ENCODE data around the gene MED14.

MED14 gene

DNA sequence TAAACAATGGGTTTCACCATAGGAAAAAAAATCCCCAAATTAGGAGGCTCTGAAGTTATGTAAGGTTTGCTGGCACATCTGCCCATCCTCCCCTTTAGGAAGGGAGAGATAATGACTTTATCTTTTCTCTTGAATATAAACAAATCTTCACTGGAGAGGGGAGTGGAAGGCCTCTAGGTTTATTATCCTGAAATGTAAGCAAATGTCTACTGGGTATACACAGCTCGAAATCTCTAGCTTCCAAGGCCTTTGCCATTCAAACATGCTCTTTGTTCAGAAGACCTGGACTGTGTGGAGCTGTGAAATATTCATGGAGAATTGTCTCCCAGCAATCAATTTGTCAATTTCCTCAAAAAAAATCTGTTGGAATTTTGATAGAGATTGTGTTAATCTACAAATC lies 21.7 kb upstream of the MED14 start:
- WGBS (ENCODE audit: extremely low coverage, insufficient coverage, low lambda C conversion rate) = no CpG with 5 or more reads among the region's 1 CpG

DNA sequence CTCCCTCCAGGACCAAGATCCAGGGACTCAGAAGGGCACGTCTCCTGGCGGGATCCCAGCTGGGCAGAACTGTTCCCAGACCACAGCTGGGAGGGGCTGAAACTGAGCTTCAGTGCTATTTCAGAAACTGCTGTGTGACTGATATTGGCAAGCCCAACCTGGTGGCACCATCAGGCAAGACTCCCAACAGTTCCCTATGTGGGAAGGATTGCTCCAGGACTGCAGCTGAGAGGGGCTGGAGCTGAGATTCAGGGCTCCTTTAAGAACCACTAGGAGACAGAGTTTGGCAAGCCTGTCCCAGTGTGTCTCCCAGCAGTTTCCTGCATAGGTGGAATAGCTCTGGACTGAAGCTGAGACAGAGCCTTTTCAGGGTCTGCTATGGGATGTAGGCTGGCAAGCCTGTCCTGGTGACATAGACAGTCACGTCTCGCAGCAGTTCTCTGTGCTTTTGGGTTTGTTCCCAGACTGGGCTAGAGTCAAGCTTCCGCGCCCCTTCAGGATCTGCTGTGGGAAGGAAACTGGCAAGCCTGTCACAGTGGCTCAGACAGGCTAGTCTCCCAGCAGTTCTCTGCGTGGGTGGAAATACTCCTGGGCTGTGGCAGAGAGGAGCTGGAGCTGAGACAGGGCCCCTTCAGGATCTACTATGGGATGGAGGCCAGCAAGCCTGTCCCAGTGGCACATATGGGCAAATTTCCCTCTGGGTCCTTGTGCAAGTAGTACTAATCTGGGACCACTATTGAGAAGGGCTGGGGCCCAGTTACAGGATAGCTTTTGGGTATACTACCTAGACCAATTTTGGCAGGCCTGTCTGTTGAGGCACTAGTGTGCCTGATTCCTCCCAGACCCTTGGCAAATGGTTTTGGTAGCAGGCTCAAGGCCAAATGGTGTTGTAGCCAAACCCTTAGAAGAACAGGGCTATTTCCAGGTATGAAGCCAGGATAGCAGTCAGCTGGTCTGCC lies 20.2 kb upstream of the MED14 start:
- Histone ChIP-seq H3K79me2 (ENCODE audit: control insufficient read depth, insufficient read depth, low read length) (no peaks in the 10 kb centered on the region), H3K4ac (ENCODE audit: low read depth, low read length) (no peak overlapping the region), H3K9ac (ENCODE audit: low read length) (no peak overlapping the region), H2BK120ac (ENCODE audit: low read depth, low read length) (no peak overlapping the region), H3K4me2 (ENCODE audit: low read length) (no peak overlapping the region), H3K27me3 (ENCODE audit: insufficient read depth, low read length, poor library complexity) (no peaks in the 10 kb centered on the region), H2AK5ac (ENCODE audit: low read length) (no peak overlapping the region), H3K36me3 (ENCODE audit: control insufficient read depth, insufficient read depth, low read length) (no peaks in the 10 kb centered on the region), H4K8ac (ENCODE audit: low read depth, low read length) (no peak overlapping the region), H3K4me3 (ENCODE audit: low read length) (no peak overlapping the region), H3K18ac (ENCODE audit: low read length) (no peak overlapping the region), H2BK15ac (replicated peaks; ENCODE audit: low read depth) (no peak overlapping the region), H4K5ac (ENCODE audit: low read length) (no peak overlapping the region), H3K23ac (ENCODE audit: low read length) (no peak overlapping the region), H2BK5ac (ENCODE audit: low read length) (no peak overlapping the region), H3K4me1 (ENCODE audit: control insufficient read depth, low read depth, low read length) (no peaks in the 10 kb centered on the region), H3K56ac (ENCODE audit: low read length) (no peak overlapping the region), H3K27ac (ENCODE audit: low read depth, low read length) (no peak overlapping the region), H3K79me1 (ENCODE audit: low read length) (no peaks in the 10 kb centered on the region)
- peak; percentile 34 for DNase-seq
- WGBS (ENCODE audit: extremely low coverage, insufficient coverage, low lambda C conversion rate) = no CpG with 5 or more reads among the region's 7 CpGs

More for the DNA sequence above, 21.7 kb upstream of the MED14 start:
- H3K27ac ChIP-seq (ENCODE audit: low read depth, low read length) = no peak overlapping the region
- H3K18ac ChIP-seq (ENCODE audit: low read length) = no peak overlapping the region
- H4K8ac ChIP-seq (ENCODE audit: low read depth, low read length) = no peak overlapping the region
- no peak overlapping the region for H3K56ac ChIP-seq (ENCODE audit: low read length)
- H3K23ac ChIP-seq (ENCODE audit: low read length) = no peak overlapping the region
- no peak overlapping the region for H2BK15ac ChIP-seq (replicated peaks; ENCODE audit: low read depth)
- no peak overlapping the region for H2BK5ac ChIP-seq (ENCODE audit: low read length)
- DNase-seq = no peak
- no peaks in the 10 kb centered on the region for H3K79me2 ChIP-seq (ENCODE audit: control insufficient read depth, insufficient read depth, low read length)
- H3K4ac ChIP-seq (ENCODE audit: low read depth, low read length) = no peak overlapping the region
- no peak overlapping the region for H2BK120ac ChIP-seq (ENCODE audit: low read depth, low read length)
- no peaks in the 10 kb centered on the region for H3K27me3 ChIP-seq (ENCODE audit: insufficient read depth, low read length, poor library complexity)
- H3K4me1 ChIP-seq (ENCODE audit: control insufficient read depth, low read depth, low read length) = no peaks in the 10 kb centered on the region
- H3K4me2 ChIP-seq (ENCODE audit: low read length) = no peak overlapping the region
- no peak overlapping the region for H3K9ac ChIP-seq (ENCODE audit: low read length)
- H3K4me3 ChIP-seq (ENCODE audit: low read length) = no peak overlapping the region
- no peaks in the 10 kb centered on the region for H3K36me3 ChIP-seq (ENCODE audit: control insufficient read depth, insufficient read depth, low read length)
- no peak overlapping the region for H4K5ac ChIP-seq (ENCODE audit: low read length)
- H2AK5ac ChIP-seq (ENCODE audit: low read length) = no peak overlapping the region
- H3K79me1 ChIP-seq (ENCODE audit: low read length) = no peaks in the 10 kb centered on the region

DNA sequence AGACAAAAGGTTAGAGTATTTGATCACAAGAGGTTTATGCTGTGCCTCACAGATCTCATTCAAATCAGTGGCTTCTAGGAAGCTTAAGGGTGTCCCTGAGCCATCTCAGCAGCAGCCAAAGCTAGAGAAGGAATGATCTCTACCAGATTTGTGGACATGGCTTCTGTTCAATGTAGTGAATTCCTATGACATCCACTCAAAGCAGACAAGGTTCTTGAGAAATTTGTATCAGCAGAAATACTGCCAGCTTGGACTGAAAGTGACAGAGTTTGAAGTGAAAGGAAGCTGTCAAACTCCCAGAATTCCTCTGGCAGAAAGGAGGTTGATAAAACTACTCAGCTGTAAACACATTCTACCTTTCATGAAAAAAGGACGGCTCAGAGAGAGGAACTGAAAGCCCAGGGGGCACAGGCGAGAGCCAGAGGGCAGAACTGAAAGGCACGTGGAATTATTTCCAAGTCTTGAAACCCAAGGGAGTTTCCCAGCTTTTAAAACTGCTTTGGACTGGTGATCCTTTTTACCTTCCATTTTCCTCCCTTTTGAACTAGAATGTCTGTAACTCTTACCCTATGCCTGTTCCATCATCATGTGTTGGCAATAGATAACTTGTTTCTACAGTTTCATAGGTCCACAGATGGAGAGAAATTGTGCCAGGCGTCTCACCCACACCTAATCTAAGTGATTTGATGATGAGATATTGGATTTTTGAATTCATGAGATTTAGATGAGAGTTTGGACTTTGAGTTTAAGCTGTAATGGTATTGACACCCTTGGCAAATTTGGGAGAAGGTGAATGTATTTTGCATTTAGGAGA lies 14.5 kb upstream of the MED14 start:
- Histone ChIP-seq H3K4me3 (ENCODE audit: low read length) (no peak overlapping the region), H3K4me1 (ENCODE audit: control insufficient read depth, low read depth, low read length) (no peaks in the 10 kb centered on the region), H3K9ac (ENCODE audit: low read length) (no peak overlapping the region), H3K56ac (ENCODE audit: low read length) (no peak overlapping the region), H3K4ac (ENCODE audit: low read depth, low read length) (no peak overlapping the region), H4K5ac (ENCODE audit: low read length) (no peak overlapping the region), H3K79me2 (ENCODE audit: control insufficient read depth, insufficient read depth, low read length) (no peaks in the 10 kb centered on the region), H3K23ac (ENCODE audit: low read length) (no peak overlapping the region), H2AK5ac (ENCODE audit: low read length) (no peak overlapping the region), H2BK5ac (ENCODE audit: low read length) (no peak overlapping the region), H3K18ac (ENCODE audit: low read length) (no peak overlapping the region), H2BK120ac (ENCODE audit: low read depth, low read length) (no peak overlapping the region), H3K79me1 (ENCODE audit: low read length) (no peaks in the 10 kb centered on the region), H3K36me3 (ENCODE audit: control insufficient read depth, insufficient read depth, low read length) (no peaks in the 10 kb centered on the region), H3K4me2 (ENCODE audit: low read length) (no peak overlapping the region), H4K8ac (ENCODE audit: low read depth, low read length) (no peak overlapping the region), H3K27me3 (ENCODE audit: insufficient read depth, low read length, poor library complexity) (no peaks in the 10 kb centered on the region), H3K27ac (ENCODE audit: low read depth, low read length) (no peak overlapping the region), H2BK15ac (replicated peaks; ENCODE audit: low read depth) (no peak overlapping the region)
- no CpG with 5 or more reads among the region's 4 CpGs for WGBS (ENCODE audit: extremely low coverage, insufficient coverage, low lambda C conversion rate)
- no peak for DNase-seq

DNA sequence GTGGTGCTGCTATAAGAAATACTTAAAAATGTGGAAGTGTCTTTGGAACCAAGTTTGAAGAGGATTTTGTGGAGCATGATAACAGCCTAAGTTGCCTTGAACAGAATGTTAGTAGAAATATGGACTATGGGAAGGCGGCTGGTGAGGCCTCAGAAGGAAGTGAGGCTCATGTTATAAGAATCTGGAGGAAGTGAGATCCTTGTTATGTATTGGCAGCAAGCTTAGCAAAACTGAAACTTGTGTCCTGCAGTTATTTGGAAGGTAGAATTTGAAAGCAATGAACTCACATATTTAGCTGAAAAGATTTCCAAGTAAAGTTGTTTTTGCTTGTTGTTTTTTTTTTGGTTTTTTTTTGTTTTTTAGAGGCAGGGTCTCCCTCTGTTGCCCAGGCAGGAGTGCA lies 13.6 kb upstream of the MED14 start:
- WGBS (ENCODE audit: extremely low coverage, insufficient coverage, low lambda C conversion rate) = no CpG with 5 or more reads among the region's 1 CpG
- no peaks in the 10 kb centered on the region for H3K79me2 ChIP-seq (ENCODE audit: control insufficient read depth, insufficient read depth, low read length)
- no peak overlapping the region for H3K9ac ChIP-seq (ENCODE audit: low read length)
- H3K18ac ChIP-seq (ENCODE audit: low read length) = no peak overlapping the region
- no peak for DNase-seq
- no peak overlapping the region for H2BK120ac ChIP-seq (ENCODE audit: low read depth, low read length)
- H3K27me3 ChIP-seq (ENCODE audit: insufficient read depth, low read length, poor library complexity) = no peaks in the 10 kb centered on the region
- H3K4ac ChIP-seq (ENCODE audit: low read depth, low read length) = no peak overlapping the region
- H2AK5ac ChIP-seq (ENCODE audit: low read length) = no peak overlapping the region
- H2BK15ac ChIP-seq (replicated peaks; ENCODE audit: low read depth) = no peak overlapping the region
- H2BK5ac ChIP-seq (ENCODE audit: low read length) = no peak overlapping the region
- H3K56ac ChIP-seq (ENCODE audit: low read length) = no peak overlapping the region
- no peak overlapping the region for H3K23ac ChIP-seq (ENCODE audit: low read length)
- H4K8ac ChIP-seq (ENCODE audit: low read depth, low read length) = no peak overlapping the region
- no peaks in the 10 kb centered on the region for H3K79me1 ChIP-seq (ENCODE audit: low read length)
- H3K4me1 ChIP-seq (ENCODE audit: control insufficient read depth, low read depth, low read length) = no peaks in the 10 kb centered on the region
- H3K27ac ChIP-seq (ENCODE audit: low read depth, low read length) = no peak overlapping the region
- no peak overlapping the region for H3K4me2 ChIP-seq (ENCODE audit: low read length)
- H4K5ac ChIP-seq (ENCODE audit: low read length) = no peak overlapping the region
- no peak overlapping the region for H3K4me3 ChIP-seq (ENCODE audit: low read length)
- H3K36me3 ChIP-seq (ENCODE audit: control insufficient read depth, insufficient read depth, low read length) = no peaks in the 10 kb centered on the region

DNA sequence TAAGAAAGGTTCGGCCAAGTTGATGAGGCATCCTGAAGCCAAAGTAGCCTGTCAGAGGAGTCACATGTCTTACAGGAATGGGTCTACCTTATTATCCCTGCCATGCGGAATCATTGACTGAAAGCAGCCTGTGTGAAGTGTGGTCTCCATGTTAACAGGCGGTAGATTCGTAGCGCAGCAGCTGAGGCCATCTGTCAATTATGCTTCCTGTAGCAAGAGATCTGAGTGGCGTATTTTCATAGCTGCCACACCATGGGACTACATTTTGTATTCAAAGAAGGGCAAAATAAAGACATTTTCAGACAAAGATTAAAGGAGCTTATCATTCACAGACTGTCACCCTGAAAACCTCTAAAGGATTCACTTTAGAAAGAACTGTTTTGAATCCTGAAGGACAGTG lies 11.2 kb upstream of the MED14 start:
- H3K4ac ChIP-seq (ENCODE audit: low read depth, low read length) = no peak overlapping the region
- H3K27ac ChIP-seq (ENCODE audit: low read depth, low read length) = no peak overlapping the region
- no peaks in the 10 kb centered on the region for H3K79me1 ChIP-seq (ENCODE audit: low read length)
- DNase-seq = no peak
- H3K9ac ChIP-seq (ENCODE audit: low read length) = no peak overlapping the region
- H3K18ac ChIP-seq (ENCODE audit: low read length) = no peak overlapping the region
- no peak overlapping the region for H3K56ac ChIP-seq (ENCODE audit: low read length)
- H2BK5ac ChIP-seq (ENCODE audit: low read length) = no peak overlapping the region
- H3K36me3 ChIP-seq (ENCODE audit: control insufficient read depth, insufficient read depth, low read length) = no peaks in the 10 kb centered on the region
- no peak overlapping the region for H2BK120ac ChIP-seq (ENCODE audit: low read depth, low read length)
- H3K4me3 ChIP-seq (ENCODE audit: low read length) = no peak overlapping the region
- no peak overlapping the region for H2AK5ac ChIP-seq (ENCODE audit: low read length)
- H3K27me3 ChIP-seq (ENCODE audit: insufficient read depth, low read length, poor library complexity) = no peaks in the 10 kb centered on the region
- H4K8ac ChIP-seq (ENCODE audit: low read depth, low read length) = no peak overlapping the region
- no peaks in the 10 kb centered on the region for H3K4me1 ChIP-seq (ENCODE audit: control insufficient read depth, low read depth, low read length)
- H3K23ac ChIP-seq (ENCODE audit: low read length) = no peak overlapping the region
- H3K4me2 ChIP-seq (ENCODE audit: low read length) = no peak overlapping the region
- H4K5ac ChIP-seq (ENCODE audit: low read length) = no peak overlapping the region
- no peak overlapping the region for H2BK15ac ChIP-seq (replicated peaks; ENCODE audit: low read depth)
- no peaks in the 10 kb centered on the region for H3K79me2 ChIP-seq (ENCODE audit: control insufficient read depth, insufficient read depth, low read length)
- WGBS (ENCODE audit: extremely low coverage, insufficient coverage, low lambda C conversion rate) = no CpG with 5 or more reads among the region's 6 CpGs

All from mesendoderm (in vitro differentiated cells).